Measurements from ENCODE around the gene PLEKHM3.

GRCh38 chr2:207898354-207898695 lies 127.0 kb downstream of the PLEKHM3 start:
- TF ChIP-seq REST (IDR thresholded peaks at IDR 0.05; ENCODE audit: insufficient read depth in 1 of 2, low read depth in 2 of 2, low read length in 1 of 2) (no peak), SIN3A (IDR thresholded peaks at IDR 0.05; ENCODE audit: borderline replicate concordance, insufficient read depth, low read depth, low read length) (no peak)

Data from Panc1 (cell line).